ENCODE results near the gene COL6A1.

DNA sequence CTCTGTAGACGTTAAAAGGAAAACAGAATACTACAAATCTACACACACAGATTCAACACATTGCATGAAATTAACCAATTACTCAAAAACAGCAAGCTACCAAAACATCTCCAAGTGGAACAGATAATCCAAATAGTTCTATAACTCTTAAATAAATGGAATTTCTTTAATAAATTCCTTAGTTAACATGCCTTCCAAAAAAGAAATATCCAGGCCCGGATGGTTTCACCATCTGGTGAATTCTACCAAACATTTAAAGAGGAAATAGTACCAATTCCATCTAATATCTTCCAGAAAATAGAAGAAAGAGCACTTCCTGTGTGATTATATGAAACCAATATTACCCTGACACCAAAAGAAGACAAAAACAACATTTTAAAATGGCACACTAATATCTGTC lies 63.6 kb downstream of the COL6A1 start:
- TF ChIP-seq, protein P1, sequence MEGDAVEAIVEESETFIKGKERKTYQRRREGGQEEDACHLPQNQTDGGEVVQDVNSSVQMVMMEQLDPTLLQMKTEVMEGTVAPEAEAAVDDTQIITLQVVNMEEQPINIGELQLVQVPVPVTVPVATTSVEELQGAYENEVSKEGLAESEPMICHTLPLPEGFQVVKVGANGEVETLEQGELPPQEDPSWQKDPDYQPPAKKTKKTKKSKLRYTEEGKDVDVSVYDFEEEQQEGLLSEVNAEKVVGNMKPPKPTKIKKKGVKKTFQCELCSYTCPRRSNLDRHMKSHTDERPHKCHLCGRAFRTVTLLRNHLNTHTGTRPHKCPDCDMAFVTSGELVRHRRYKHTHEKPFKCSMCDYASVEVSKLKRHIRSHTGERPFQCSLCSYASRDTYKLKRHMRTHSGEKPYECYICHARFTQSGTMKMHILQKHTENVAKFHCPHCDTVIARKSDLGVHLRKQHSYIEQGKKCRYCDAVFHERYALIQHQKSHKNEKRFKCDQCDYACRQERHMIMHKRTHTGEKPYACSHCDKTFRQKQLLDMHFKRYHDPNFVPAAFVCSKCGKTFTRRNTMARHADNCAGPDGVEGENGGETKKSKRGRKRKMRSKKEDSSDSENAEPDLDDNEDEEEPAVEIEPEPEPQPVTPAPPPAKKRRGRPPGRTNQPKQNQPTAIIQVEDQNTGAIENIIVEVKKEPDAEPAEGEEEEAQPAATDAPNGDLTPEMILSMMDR (IDR thresholded peaks at IDR 0.05): no peak
- no peak for TF ChIP-seq ZFX (IDR thresholded peaks at IDR 0.05; ENCODE audit: borderline replicate concordance)

All from 22Rv1 (cell line).